NCI-H748 treated with DMSO at 0.1 percent for 48 hours (cell line): ENCODE results near the gene JAKMIP1.

Source experiments
- DNase-seq: peaks from one replicate; lab custom pipeline; 2025; lab: John Stamatoyannopoulos, UW

The JAKMIP1 gene

GRCh38 chr4:6119507-6120020, 80.8 kb downstream of the JAKMIP1 start:
- DNase-seq = no peak

DNA sequence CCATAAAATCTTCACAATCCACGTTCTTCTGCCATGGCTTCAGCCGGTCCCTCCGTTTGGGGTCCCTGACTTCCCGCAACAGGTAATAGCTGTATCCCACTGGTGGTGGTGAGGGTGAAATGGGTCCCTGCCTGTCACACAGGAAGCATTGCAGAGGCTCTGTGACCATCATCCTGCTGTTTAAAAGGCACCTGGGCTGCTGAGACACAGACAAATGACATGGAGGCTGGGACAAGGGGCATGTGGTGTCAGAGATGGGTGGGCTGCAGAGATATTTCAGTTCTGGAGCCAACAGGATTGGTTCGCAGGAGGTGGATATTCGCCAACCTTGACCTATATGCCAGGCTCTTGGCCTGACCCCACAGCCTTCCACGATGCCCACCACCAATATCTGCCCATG, 82.1 kb downstream of the JAKMIP1 start:
- DNase-seq = no peak

GRCh38 chr4:6116696-6117285, 83.6 kb downstream of the JAKMIP1 start:
- DNase-seq = no peak

DNA sequence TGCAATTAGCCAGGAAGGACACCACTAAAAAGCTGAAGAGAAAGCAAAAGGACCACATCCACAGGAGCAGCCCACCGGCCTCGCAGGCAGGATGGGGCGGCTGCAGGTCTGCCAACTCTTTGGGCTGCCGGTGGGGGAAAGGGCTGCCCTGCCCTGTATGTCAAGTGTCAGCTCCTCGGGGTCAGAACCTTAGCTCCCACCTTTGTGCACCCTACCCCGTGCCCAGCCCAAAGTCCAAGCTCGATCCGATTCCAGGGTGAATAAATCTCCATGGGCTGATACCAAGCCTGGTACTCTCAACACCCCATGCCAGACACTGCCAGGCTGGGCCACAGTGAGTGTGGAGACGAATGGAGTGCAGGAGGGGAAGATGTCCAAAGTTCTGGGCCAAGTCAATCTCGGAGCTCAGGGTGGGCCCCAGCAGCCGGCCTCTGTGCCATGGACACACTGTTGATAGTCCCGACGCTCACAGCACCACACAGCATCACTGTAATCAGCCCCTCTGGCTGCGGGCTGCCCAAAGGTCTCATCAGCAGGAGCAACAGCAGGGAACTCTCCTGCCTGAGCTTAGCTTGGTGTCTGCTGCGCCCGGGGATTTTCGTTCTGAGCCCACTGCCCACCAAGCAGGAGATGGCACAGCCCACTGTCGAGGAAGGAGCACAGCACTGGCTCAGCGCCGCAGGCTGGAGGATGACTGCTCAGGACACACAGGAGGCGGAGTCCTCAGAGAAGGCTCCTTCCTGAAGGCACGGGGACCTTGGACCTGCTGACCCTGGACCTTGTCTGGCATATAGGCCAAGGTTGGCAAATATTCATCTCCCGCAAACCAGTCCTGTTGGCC, 84.4 kb downstream of the JAKMIP1 start:
- no peak for DNase-seq

DNA sequence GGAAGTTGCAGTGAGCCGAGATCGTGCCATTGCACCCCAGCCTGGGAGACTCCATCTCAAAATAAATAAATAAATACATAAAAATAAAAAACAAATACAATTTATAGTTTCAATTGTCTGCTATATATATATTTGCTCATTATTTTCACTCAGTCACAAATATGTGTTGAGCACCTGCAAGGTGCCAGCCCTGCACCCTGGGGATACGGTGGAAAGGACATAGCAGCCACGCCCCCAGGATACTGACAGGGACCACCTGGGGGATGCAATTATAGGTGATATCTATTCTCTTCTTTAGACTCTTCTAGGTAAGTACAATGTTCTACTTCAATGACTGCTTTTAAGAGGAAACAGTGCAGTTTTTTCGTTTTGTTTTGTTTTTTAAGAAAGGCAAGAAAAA, 85.0 kb downstream of the JAKMIP1 start:
- DNase-seq = no peak

DNA sequence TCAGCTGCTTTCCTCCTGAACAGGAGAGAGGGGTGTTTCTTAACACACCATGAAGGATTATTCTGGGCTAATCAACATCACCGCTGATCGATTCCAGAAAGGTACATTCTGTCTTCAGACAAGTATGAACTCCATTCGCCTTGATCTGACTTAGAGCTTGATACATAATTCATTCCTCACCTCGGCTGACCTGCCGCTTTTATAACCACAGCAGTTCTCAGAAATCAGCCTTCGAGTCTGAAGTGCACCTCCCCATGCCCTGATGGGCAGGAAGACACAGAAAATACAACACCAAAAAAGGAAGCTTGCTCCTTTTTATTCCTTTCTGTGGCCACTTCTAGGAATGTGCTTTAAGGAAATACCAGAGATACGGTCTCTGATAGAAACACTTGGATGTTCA, 85.7 kb downstream of the JAKMIP1 start:
- DNase-seq = no peak

DNA sequence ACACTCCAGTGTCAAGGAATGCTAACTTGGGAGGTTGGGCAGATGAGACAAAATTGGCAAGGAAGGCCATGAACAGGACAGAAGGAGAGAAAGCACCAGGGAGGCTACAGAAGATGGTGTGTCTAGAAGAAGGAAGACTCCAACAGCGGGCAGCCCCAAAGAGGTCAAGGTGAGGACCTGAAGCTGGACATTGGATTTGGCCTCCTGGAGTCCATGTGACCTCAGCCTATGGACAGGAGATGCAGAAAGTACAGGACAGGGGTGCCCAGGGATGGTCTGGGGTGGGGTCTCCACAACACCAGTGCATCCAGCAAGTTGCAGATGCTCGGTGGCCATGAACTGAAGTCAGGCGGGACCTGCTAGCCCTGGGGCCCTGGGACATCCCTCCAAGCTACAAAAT, 86.2 kb downstream of the JAKMIP1 start:
- no peak for DNase-seq

DNA sequence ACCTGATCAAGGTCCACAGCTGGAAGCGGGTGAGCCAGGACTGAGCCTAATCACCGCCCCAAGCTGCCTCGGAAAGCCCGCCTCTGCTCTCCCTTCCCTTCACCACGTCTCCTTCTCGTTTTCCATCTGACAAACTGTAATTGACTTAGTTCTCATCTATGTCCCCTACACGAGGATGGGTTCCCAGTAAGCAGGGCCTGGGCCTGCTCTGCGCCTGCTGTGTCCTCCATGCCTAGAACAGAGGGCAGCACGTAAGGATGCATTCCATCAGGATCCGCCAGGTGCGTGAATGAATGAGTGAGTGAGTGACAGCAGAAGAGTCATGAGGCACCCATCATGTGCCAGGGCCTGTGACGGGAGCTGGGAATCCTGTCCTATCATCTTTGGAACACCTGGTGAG, 86.7 kb downstream of the JAKMIP1 start:
- no peak for DNase-seq

DNA sequence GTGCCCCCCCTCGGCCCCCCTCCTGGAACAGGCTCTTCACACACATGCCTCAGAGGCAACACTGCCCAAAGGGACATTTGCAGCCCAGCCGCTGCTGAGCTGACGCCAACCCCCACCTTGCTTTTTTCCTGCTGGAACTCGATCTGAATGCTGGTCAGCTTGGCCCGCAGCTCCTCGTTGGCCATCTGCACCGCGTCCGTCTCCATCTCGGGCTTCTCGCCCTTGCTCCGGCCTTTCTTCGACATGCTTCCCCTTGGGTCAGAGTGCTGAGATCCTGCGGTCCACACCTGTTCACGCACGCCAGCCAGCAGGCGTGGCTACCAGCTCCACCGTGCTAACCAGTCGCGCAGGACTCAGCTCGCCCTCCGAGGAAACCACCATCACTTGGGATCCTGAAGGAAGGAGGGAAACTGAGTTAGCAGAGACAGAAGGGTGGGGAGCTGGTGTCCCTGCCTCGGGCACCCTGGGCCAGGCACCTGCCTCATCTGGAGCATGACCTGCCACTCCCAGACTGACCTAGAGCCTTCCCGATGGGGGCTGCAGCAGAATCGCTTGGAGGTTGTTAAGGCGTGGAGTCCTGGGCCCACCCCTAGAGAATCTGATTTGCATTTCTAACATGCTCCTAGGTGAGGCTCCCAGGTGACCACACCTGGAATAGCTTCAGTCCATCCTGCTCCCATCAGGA, 87.6 kb downstream of the JAKMIP1 start:
- DNase-seq = no peak

- no peak for DNase-seq
These were observed 88.9 kb downstream of the JAKMIP1 start for GRCh38 chr4:6111354-6111960.

DNA sequence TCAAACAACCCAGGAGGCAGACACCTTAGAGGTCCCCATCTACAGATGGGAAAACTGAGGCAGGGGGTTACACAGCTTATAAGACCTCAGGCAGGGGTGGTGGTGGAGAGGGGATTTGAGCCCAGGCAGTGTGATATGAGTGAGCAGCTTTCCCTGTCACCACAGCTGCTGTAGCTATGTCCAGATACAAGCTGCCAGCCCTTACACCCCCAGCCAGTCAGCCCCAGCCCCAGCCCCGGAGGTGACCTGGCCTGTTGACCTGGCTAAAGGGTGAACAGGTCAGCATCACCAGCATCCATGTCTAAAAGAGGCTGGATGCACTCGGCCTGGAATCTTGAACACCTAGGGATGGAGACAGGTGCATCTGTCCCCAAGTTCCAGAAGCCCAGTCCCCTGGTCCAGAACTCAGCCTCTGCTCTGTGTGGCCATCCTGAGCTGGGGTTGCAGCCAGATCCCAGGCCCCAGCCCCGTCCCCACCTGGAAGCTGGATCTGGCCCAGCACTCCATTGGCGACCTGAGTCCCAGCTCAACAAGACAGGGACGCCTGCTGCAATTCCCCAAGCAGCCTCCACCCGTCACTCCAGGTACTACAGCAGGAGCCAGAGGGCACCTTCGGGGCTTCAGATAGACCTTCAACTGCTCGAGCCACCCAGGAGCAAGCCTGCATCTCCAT, 89.5 kb downstream of the JAKMIP1 start:
- no peak for DNase-seq

DNA sequence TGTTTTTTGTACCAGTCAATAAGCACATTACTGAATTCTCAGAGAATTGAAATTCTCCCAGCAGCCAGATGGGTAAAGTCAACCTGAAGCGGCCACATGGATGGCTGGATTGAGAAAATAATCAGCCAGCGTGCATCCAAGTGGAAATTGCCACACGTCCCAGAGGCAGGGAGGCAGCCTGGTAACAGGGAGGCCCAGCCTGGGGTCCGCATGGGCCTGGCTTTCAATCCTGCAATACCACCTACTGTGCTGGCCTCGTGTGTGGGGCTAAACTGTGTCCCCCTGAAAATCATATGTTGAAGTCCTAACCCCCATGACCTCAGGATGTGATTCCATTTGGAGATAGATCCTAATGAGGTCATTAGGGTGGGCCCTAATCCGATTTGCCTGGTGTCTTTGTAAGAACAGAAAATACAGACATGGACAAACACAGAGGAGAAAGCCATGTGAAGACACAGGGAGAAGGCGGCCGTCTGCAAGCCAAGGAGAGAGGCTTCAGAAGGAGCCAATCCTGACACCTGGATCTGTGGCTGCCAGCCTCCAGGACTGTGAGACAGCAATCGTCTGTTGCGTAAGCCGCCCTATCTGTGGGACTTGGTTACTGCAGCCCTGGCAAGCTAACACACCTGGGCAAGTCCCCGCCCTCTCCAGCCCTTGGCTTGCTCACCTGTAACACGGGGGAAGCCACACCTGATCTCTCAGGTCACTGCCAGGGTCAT, 90.3 kb downstream of the JAKMIP1 start:
- DNase-seq = no peak

DNA sequence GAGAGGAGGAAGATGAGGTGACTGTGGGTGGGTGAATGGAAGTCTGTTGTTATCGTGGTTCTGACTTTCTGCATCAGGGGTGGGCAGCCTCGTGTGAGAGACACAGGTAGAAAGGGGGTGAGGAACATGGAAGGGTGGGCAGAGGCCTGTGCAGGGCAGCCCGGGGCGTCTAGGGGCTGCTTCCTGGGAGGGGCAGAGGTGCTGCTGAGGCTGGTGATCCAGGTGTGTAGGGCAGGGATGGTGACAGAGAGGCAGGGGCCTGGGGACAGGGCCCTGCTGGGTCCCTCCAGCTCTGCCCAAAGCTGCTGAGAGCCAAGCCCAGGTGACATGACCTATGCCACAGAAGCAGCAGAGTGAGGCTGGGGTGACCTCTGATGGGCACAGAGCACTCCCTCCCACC, 92.5 kb downstream of the JAKMIP1 start:
- no peak for DNase-seq

DNA sequence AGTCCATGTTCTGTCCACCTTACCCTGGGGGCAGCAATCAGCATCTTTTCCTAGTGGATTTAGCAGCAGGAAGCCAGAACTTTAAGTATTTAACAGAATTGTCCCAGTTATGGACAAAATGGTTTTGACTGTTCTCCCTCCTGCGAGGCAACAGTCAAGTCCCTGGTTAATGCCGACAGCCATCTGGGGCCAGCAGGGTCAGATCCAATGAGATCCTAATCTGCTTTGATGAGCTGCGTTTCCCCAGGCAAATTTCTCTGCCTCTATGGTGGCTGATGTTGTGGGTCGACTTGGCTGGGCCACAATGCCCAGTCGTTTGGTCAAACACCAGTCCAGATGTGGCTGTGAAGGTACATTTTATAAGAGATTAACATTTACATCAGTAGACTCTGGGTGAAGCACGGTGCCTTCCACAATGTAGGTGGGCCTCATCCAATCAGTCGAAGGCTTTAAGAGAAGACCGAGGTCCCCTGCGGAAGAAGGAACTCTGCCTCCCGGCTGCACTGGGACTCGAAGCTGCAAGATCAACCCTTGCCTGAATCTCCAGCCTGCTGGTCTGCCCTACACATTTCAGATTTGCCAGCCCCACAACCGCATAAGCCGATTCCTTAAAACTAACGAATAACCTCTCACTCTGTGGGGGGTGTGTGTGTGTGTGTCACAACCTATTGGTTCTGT, 93.1 kb downstream of the JAKMIP1 start:
- DNase-seq = no peak

GRCh38 chr4:6106156-6106555, 94.2 kb downstream of the JAKMIP1 start:
- DNase-seq = no peak

DNA sequence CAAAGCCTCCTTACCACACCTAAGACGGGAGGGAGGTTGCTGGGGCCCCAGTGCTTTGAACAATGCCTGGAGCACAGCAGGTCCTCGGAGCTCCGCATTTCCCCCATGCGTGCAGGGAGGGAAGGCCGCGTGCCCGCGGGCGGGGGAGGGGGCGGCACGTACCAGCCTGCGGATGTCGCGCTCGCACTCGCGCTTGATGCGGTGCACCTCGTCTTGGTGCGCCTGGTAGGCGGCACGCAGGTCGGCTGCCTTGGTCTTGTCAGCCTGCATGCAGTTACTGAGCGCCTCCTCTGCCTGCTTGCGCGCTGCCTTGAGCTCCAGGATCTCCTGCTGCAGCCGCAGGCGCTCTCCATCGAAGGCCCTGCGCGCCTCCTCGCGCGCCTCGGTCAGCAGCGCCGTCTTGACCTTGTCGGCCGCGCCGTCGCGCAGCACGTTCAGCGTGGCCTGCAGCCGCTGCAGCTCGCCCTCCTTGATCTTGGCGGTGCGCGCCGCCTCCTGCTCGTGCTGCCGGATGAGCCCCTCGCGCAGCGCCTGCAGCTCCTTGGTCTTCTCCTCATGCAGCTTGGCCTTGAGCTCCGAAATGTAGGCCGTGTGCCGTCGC, 94.9 kb downstream of the JAKMIP1 start:
- DNase-seq = no peak

DNA sequence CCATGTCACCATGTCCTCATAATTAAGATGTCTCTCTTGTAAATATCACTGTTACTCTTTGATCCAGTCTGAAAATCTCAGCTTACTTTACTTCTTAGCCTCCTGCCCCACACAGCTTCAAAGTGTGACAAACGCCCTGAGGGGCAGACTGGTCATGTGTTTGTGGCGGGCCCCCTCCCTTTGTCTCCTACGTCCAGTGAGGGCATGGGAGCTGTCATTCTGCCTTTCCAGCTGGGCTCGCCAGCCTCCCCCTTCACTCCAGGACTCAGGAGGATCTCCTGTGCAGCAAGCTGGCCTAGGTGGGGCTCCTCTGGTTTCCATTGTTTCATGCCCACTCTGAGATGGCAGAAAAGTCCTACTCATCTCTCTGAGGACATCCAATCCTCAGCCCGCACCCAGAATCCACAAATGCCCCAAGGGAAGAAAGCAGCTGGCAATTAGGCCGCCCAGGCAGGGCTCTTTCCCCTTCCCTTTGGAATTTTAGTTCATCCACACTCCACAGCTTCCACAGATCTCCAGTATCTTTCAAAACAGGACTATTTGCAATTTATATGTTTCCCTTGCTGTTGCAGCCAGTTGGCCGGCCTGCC, 95.7 kb downstream of the JAKMIP1 start:
- DNase-seq = no peak

GRCh38 chr4:6097581-6097980, 102.8 kb downstream of the JAKMIP1 start:
- no peak for DNase-seq

- DNase-seq = no peak
These were observed 104.5 kb downstream of the JAKMIP1 start for GRCh38 chr4:6095897-6096296.
